Measurements from ENCODE around the gene PI4KA.

GRCh38 chr22:20742764-20743163 lies 115.8 kb downstream of the PI4KA start:
- no peak for TF ChIP-seq CTCF (conservative IDR thresholded peaks at IDR 0.05; ENCODE audit: low read depth in 2 of 2)
- TF ChIP-seq REST (IDR thresholded peaks at IDR 0.05; ENCODE audit: unreplicated experiment), result no peak
- no peak for TF ChIP-seq EZH2phosphoT487 (IDR thresholded peaks at IDR 0.05; ENCODE audit: unreplicated experiment)
- TF ChIP-seq POLR2AphosphoS5 (IDR thresholded peaks at IDR 0.05; ENCODE audit: low read depth), result no peak
- no peak for TF ChIP-seq EZH2 (IDR thresholded peaks at IDR 0.05; ENCODE audit: low read depth, unreplicated experiment)
